Measurements from ENCODE around the gene CIPC.

DNA sequence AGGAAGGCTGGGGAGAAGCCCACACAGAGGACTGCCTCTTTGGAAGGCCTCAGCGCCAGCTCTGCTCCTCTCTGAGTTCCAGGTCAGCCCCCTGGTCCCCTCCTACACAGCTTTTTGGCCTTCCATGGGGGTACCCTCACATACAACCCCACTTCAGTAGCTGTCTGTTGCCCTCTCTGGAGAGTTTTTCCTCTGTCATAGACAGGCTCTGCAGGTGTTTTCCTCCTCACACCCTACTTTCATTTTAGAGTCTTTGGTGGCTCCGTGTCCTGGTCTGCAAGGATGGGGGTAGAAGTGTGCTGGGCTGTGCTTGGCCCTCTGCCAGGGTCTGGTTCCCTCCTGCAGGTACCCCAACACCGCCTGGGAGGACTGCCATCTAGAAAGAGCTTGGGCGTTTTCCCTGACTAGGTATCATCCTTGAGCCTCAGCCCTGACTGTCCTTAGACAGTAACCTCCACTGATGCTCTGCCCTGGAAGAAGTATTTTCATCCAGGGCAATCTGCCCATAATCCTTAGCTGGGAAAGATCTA, 28.5 kb downstream of the CIPC start:
- no peak for TF ChIP-seq ZNF777 (CRISPR knock-in tag; IDR thresholded peaks at IDR 0.05)
- TF ChIP-seq MBNL3 (CRISPR knock-in tag; conservative IDR thresholded peaks at IDR 0.05), result no peak
- no peak for TF ChIP-seq CTCF (CRISPR knock-in tag; IDR thresholded peaks at IDR 0.05)
- TF ChIP-seq, protein P1, sequence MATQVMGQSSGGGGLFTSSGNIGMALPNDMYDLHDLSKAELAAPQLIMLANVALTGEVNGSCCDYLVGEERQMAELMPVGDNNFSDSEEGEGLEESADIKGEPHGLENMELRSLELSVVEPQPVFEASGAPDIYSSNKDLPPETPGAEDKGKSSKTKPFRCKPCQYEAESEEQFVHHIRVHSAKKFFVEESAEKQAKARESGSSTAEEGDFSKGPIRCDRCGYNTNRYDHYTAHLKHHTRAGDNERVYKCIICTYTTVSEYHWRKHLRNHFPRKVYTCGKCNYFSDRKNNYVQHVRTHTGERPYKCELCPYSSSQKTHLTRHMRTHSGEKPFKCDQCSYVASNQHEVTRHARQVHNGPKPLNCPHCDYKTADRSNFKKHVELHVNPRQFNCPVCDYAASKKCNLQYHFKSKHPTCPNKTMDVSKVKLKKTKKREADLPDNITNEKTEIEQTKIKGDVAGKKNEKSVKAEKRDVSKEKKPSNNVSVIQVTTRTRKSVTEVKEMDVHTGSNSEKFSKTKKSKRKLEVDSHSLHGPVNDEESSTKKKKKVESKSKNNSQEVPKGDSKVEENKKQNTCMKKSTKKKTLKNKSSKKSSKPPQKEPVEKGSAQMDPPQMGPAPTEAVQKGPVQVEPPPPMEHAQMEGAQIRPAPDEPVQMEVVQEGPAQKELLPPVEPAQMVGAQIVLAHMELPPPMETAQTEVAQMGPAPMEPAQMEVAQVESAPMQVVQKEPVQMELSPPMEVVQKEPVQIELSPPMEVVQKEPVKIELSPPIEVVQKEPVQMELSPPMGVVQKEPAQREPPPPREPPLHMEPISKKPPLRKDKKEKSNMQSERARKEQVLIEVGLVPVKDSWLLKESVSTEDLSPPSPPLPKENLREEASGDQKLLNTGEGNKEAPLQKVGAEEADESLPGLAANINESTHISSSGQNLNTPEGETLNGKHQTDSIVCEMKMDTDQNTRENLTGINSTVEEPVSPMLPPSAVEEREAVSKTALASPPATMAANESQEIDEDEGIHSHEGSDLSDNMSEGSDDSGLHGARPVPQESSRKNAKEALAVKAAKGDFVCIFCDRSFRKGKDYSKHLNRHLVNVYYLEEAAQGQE (IDR thresholded peaks at IDR 0.05; ENCODE audit: borderline replicate concordance in 1 of 2, low read depth in 1 of 2, low read length in 2 of 2), result no peak
- TF ChIP-seq ZNF776 (CRISPR knock-in tag; IDR thresholded peaks at IDR 0.05), result no peak
- TF ChIP-seq ZBTB40 (IDR thresholded peaks at IDR 0.05), result no peak
- no peak for TF ChIP-seq ZBTB40 (CRISPR knock-in tag; IDR thresholded peaks at IDR 0.05)
- TF ChIP-seq ZNF747 (CRISPR knock-in tag; IDR thresholded peaks at IDR 0.05; ENCODE audit: borderline replicate concordance), result no peak
- TF ChIP-seq ZBTB7A (CRISPR knock-in tag; IDR thresholded peaks at IDR 0.05), result no peak
- no peak for TF ChIP-seq U2AF1 (optimal IDR thresholded peaks at IDR 0.05; ENCODE audit: low read depth, low read length)
- TF ChIP-seq TCF7L2 (IDR thresholded peaks at IDR 0.05; ENCODE audit: low read depth, low read length), result no peak
